ENCODE results near the gene MAST1. TPM values are rescaled to one million over a fixed set of nuclear protein-coding genes. Genes with fewer than 3 reads are reported as not detected.

Gene MAST1
- total and polyA plus RNA-seq, 8 donors = 0.43 to 33.9 (median 1.3) TPM; not detected in 1

DNA sequence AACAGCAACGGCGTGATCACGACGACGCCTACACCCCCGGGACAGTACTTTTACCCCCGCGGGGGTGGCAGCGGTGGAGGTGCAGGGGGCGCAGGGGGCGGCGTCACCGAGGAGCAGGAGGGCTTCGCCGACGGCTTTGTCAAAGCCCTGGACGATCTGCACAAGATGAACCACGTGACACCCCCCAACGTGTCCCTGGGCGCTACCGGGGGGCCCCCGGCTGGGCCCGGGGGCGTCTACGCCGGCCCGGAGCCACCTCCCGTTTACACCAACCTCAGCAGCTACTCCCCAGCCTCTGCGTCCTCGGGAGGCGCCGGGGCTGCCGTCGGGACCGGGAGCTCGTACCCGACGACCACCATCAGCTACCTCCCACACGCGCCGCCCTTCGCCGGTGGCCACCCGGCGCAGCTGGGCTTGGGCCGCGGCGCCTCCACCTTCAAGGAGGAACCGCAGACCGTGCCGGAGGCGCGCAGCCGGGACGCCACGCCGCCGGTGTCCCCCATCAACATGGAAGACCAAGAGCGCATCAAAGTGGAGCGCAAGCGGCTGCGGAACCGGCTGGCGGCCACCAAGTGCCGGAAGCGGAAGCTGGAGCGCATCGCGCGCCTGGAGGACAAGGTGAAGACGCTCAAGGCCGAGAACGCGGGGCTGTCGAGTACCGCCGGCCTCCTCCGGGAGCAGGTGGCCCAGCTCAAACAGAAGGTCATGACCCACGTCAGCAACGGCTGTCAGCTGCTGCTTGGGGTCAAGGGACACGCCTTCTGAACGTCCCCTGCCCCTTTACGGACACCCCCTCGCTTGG lies 46.1 kb upstream of the MAST1 start:
- Histone ChIP-seq H3K4me3 (peak overlapping the region; percentile 79 to 93 (median 86)), H3K4me1 (peaks cover 51 to 61% (median 58%) of the 10 kb centered on the region in 4 donors), H3K36me3 (peaks cover 0 to 6% (median 5%) of the 10 kb centered on the region in 4 donors), H3K27me3 (no peaks in the 10 kb centered on the region), H3K9me3 (no peaks in the 10 kb centered on the region), H3K27ac (peak overlapping the region; percentile 92 to 100 (median 99))
- 0 to 1% (median 0%) methylated on average over 46 to 84 of the region's 84 CpGs for WGBS, 5 donors
- no peak for TF ChIP-seq EP300 (IDR thresholded peaks at IDR 0.05)
- peak; percentile 47 to 92 (median 88) for TF ChIP-seq POLR2AphosphoS5 (IDR thresholded peaks at IDR 0.05)
- TF ChIP-seq, protein P1, sequence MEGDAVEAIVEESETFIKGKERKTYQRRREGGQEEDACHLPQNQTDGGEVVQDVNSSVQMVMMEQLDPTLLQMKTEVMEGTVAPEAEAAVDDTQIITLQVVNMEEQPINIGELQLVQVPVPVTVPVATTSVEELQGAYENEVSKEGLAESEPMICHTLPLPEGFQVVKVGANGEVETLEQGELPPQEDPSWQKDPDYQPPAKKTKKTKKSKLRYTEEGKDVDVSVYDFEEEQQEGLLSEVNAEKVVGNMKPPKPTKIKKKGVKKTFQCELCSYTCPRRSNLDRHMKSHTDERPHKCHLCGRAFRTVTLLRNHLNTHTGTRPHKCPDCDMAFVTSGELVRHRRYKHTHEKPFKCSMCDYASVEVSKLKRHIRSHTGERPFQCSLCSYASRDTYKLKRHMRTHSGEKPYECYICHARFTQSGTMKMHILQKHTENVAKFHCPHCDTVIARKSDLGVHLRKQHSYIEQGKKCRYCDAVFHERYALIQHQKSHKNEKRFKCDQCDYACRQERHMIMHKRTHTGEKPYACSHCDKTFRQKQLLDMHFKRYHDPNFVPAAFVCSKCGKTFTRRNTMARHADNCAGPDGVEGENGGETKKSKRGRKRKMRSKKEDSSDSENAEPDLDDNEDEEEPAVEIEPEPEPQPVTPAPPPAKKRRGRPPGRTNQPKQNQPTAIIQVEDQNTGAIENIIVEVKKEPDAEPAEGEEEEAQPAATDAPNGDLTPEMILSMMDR (IDR thresholded peaks at IDR 0.05) = no peak
- peak in 2 of 4 donors; percentile 5 to 7 for TF ChIP-seq POLR2A (IDR thresholded peaks at IDR 0.05)
- intact Hi-C loops (cut with DNase I; ENCODE audit: low total_unique reads) = no loop called here
- DNase-seq = peak; percentile 77 to 89

DNA sequence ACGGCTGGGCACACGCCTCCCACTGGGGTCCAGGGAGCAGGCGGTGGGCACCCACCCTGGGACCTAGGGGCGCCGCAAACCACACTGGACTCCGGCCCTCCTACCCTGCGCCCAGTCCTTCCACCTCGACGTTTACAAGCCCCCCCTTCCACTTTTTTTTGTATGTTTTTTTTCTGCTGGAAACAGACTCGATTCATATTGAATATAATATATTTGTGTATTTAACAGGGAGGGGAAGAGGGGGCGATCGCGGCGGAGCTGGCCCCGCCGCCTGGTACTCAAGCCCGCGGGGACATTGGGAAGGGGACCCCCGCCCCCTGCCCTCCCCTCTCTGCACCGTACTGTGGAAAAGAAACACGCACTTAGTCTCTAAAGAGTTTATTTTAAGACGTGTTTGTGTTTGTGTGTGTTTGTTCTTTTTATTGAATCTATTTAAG lies 45.4 kb upstream of the MAST1 start:
- Histone ChIP-seq H3K27ac (peak overlapping the region; percentile 92 to 100 (median 99)), H3K9me3 (no peaks in the 10 kb centered on the region), H3K27me3 (no peaks in the 10 kb centered on the region), H3K4me3 (peak overlapping the region; percentile 79 to 93 (median 86)), H3K36me3 (peaks cover 0 to 11% (median 8%) of the 10 kb centered on the region in 4 donors), H3K4me1 (peaks cover 44 to 55% (median 52%) of the 10 kb centered on the region in 4 donors)
- 0 to 1% (median 0%) methylated on average over 22 of the region's 22 CpGs for WGBS, 5 donors
- TF ChIP-seq, protein P1 (IDR thresholded peaks at IDR 0.05) = no peak
- TF ChIP-seq POLR2AphosphoS5 (IDR thresholded peaks at IDR 0.05) (peak in 1 of 3 donors; percentile 74), EP300 (IDR thresholded peaks at IDR 0.05) (no peak), POLR2A (IDR thresholded peaks at IDR 0.05) (peak in 1 of 4 donors; percentile 7)
- intact Hi-C loops (cut with DNase I; ENCODE audit: low total_unique reads) = no loop called here
- no peak for DNase-seq

DNA sequence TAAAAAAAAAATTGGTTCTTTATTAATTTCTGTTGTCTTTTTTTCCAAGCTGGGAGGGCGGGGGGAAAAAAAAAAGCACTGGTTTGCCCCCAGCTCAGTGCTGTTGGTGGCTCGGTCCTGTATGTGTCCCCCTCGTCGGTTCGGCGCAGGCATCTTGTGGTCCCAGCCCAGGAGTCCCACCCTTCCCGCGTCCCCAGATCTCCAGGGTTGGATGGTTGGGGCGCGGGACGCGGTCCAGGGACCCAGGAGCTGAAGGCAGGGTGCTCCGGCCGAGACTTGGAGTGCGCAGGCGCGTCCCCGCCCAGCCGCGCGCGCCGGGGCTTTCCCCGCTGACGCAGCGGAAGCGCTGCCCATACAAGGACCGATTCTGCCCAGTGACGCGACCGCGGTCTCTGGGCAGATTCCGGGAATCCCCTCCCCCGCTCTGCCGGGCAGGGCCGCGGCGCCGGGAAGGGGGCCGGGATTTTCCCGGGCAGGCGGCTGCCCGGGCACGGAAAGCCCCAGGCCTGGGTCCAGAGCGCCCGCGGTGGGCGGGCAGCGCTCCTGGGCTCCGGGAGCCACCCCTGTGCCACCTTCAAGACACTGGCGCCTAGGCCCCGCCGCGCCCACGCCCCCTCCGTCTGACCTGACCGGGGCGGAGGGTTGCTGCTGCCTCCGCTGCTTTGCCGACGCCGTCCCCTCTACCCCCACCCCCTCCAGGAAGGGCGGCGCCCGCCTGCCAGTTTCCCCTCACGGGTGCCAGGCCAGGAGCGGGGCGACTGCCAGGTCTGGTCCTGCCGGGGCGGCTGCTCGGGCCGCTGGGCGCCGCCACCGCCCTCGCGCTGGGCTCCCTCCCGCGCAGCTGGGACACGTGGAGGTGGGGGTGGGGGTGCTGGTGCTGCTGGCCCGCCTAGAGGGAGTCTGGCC lies 44.8 kb upstream of the MAST1 start:
- H3K36me3 ChIP-seq = peaks cover 0 to 17% (median 15%) of the 10 kb centered on the region in 4 donors
- 0 to 1% (median 0%) methylated on average over 26 to 81 of the region's 81 CpGs for WGBS, 5 donors
- no peaks in the 10 kb centered on the region for H3K9me3 ChIP-seq
- peaks cover 38 to 48% (median 45%) of the 10 kb centered on the region in 4 donors for H3K4me1 ChIP-seq
- DNase-seq = peak; percentile 95 to 99
- H3K4me3 ChIP-seq = peak overlapping the region; percentile 79 to 93 (median 86)
- peak overlapping the region; percentile 92 to 100 (median 99) for H3K27ac ChIP-seq
- TF ChIP-seq POLR2A (IDR thresholded peaks at IDR 0.05) = peak in 2 of 4 donors; percentile 56 to 80
- TF ChIP-seq, protein P1 (IDR thresholded peaks at IDR 0.05) = peak in 1 of 7 experiments; percentile 12
- peak; percentile 86 to 99 (median 97) for TF ChIP-seq POLR2AphosphoS5 (IDR thresholded peaks at IDR 0.05)
- TF ChIP-seq EP300 (IDR thresholded peaks at IDR 0.05) = peak; percentile 95
- H3K27me3 ChIP-seq = no peaks in the 10 kb centered on the region
- intact Hi-C loops (cut with DNase I; ENCODE audit: low total_unique reads) = no loop called here

Measured in stomach (tissue), 9 donors.